HG03064 (cell line): ENCODE results near the gene PTPRD.

Source experiments
- ATAC-seq: cut with Tn5 transposase; IDR thresholded peaks from one replicate; pipeline ENCODE4 v1.9.1; 2021; ENCODE audit warnings: low read depth; ENCODE audit not compliant: unreplicated experiment

Gene PTPRD

GRCh38 chr9:9791611-9792010, 821.2 kb downstream of the PTPRD start:
- ATAC-seq, result no peak

- ATAC-seq, result peak; percentile 53
Observed at GRCh38 chr9:9790216-9790872, 822.5 kb downstream of the PTPRD start.

GRCh38 chr9:9783711-9784110, 829.1 kb downstream of the PTPRD start:
- ATAC-seq, result no peak

- ATAC-seq, result no peak
Observed at GRCh38 chr9:9783211-9783610, 829.6 kb downstream of the PTPRD start.

- no peak for ATAC-seq
Observed at GRCh38 chr9:9778293-9778692, 834.5 kb downstream of the PTPRD start.

GRCh38 chr9:9774471-9774870, 838.3 kb downstream of the PTPRD start:
- no peak for ATAC-seq

GRCh38 chr9:9771314-9771713, 841.5 kb downstream of the PTPRD start:
- ATAC-seq, result no peak

GRCh38 chr9:9764821-9765220, 848.0 kb downstream of the PTPRD start:
- no peak for ATAC-seq

- no peak for ATAC-seq
Observed at GRCh38 chr9:9754186-9754585, 858.6 kb downstream of the PTPRD start.

- ATAC-seq, result no peak
Observed at GRCh38 chr9:9753266-9753665, 859.5 kb downstream of the PTPRD start.

- no peak for ATAC-seq
Observed at GRCh38 chr9:9752722-9753121, 860.1 kb downstream of the PTPRD start.

- ATAC-seq, result no peak
Observed at GRCh38 chr9:9751996-9752395, 860.8 kb downstream of the PTPRD start.

- no peak for ATAC-seq
Observed at GRCh38 chr9:9750719-9751118, 862.1 kb downstream of the PTPRD start.

- no peak for ATAC-seq
Observed at GRCh38 chr9:9749591-9749990, 863.2 kb downstream of the PTPRD start.

GRCh38 chr9:9747787-9748186, 865.0 kb downstream of the PTPRD start:
- no peak for ATAC-seq

- ATAC-seq, result no peak
Observed at GRCh38 chr9:9746826-9747225, 866.0 kb downstream of the PTPRD start.

GRCh38 chr9:9743822-9744221, 869.0 kb downstream of the PTPRD start:
- no peak for ATAC-seq

- ATAC-seq, result no peak
Observed at GRCh38 chr9:9730174-9730573, 882.6 kb downstream of the PTPRD start.

GRCh38 chr9:9729082-9729481, 883.7 kb downstream of the PTPRD start:
- ATAC-seq, result no peak

- no peak for ATAC-seq
Observed at GRCh38 chr9:9719373-9720112, 893.3 kb downstream of the PTPRD start.

GRCh38 chr9:9718691-9719090, 894.1 kb downstream of the PTPRD start:
- no peak for ATAC-seq

- ATAC-seq, result no peak
Observed at GRCh38 chr9:9679433-9679832, 933.4 kb downstream of the PTPRD start.
